Nephron progenitor cell (in vitro differentiated cells): ENCODE measurements around the gene SNAPC2.

Source experiments
- DNase-seq: peaks from one replicate; pipeline ENCODE4 v3.0.0; 2021
- H3K27ac Mint-ChIP-seq: 2 replicates; pipeline ENCODE4 v1.8.0; 2021; ENCODE audit warnings: mild to moderate bottlenecking, moderate library complexity, mixed read lengths
- H3K27me3 Mint-ChIP-seq: 2 replicates; pipeline ENCODE4 v1.8.0; 2021; ENCODE audit warnings: mild to moderate bottlenecking, low read depth, mixed read lengths; ENCODE audit not compliant: poor library complexity
- H3K36me3 Mint-ChIP-seq: 2 replicates; pipeline ENCODE4 v1.8.0; 2021; ENCODE audit warnings: low read depth, mixed read lengths
- H3K4me1 Mint-ChIP-seq: 2 replicates; pipeline ENCODE4 v1.8.0; 2021; ENCODE audit warnings: mixed read lengths
- H3K4me3 Mint-ChIP-seq: 2 replicates; pipeline ENCODE4 v1.8.0; 2021; ENCODE audit warnings: mild to moderate bottlenecking, moderate library complexity, mixed read lengths
- H3K9me3 Mint-ChIP-seq: 2 replicates; pipeline ENCODE4 v1.8.0; 2021; ENCODE audit warnings: mild to moderate bottlenecking, moderate library complexity, mixed read lengths
- CTCF ChIP-seq: fragments of 200-600 bp; sonication (generic); IDR thresholded peaks from 2 replicates; pipeline ENCODE4 v1.5.0; 2021; ENCODE audit warnings: antibody characterized with exemption

SNAPC2 gene

GRCh38 chr19:7933411-7933810 is 13.3 kb downstream of the SNAPC2 start:
- H3K9me3 Mint-ChIP-seq = no peaks in the 10 kb centered on the region
- peak; percentile 34 for TF ChIP-seq CTCF
- no peak overlapping the region for H3K27ac Mint-ChIP-seq
- H3K4me3 Mint-ChIP-seq = no peak overlapping the region
- no peaks in the 10 kb centered on the region for H3K27me3 Mint-ChIP-seq
- DNase-seq = no peak
- peaks cover 11% of the 10 kb centered on the region for H3K4me1 Mint-ChIP-seq
- H3K36me3 Mint-ChIP-seq = peaks cover 15% of the 10 kb centered on the region

GRCh38 chr19:7933828-7934725 is 13.9 kb downstream of the SNAPC2 start:
- peaks cover 20% of the 10 kb centered on the region for H3K36me3 Mint-ChIP-seq
- H3K4me3 Mint-ChIP-seq = no peak overlapping the region
- no peak for TF ChIP-seq CTCF
- no peak overlapping the region for H3K27ac Mint-ChIP-seq
- DNase-seq = no peak
- H3K9me3 Mint-ChIP-seq = no peaks in the 10 kb centered on the region
- H3K4me1 Mint-ChIP-seq = peaks cover 4% of the 10 kb centered on the region
- H3K27me3 Mint-ChIP-seq = no peaks in the 10 kb centered on the region

- DNase-seq = no peak
- H3K36me3 Mint-ChIP-seq = peaks cover 21% of the 10 kb centered on the region
- no peaks in the 10 kb centered on the region for H3K27me3 Mint-ChIP-seq
- no peaks in the 10 kb centered on the region for H3K9me3 Mint-ChIP-seq
- H3K4me1 Mint-ChIP-seq = no peaks in the 10 kb centered on the region
- TF ChIP-seq CTCF = no peak
- H3K4me3 Mint-ChIP-seq = no peak overlapping the region
- no peak overlapping the region for H3K27ac Mint-ChIP-seq
Measured at GRCh38 chr19:7934766-7935165, 14.6 kb downstream of the SNAPC2 start.

- Mint-ChIP-seq H3K36me3 (peaks cover 29% of the 10 kb centered on the region), H3K9me3 (no peaks in the 10 kb centered on the region), H3K4me3 (peak overlapping the region; percentile 46), H3K27ac (peak overlapping the region; percentile 92), H3K27me3 (no peaks in the 10 kb centered on the region), H3K4me1 (peaks cover 20% of the 10 kb centered on the region)
- no peak for TF ChIP-seq CTCF
- no peak for DNase-seq
Measured at GRCh38 chr19:7940841-7941240, 20.7 kb downstream of the SNAPC2 start.

- no peak for DNase-seq
- Mint-ChIP-seq H3K4me3 (peak overlapping the region; percentile 94), H3K9me3 (no peaks in the 10 kb centered on the region), H3K4me1 (peaks cover 20% of the 10 kb centered on the region), H3K27ac (no peak overlapping the region), H3K27me3 (no peaks in the 10 kb centered on the region), H3K36me3 (peaks cover 26% of the 10 kb centered on the region)
- no peak for TF ChIP-seq CTCF
Measured at GRCh38 chr19:7941895-7942596, 21.9 kb downstream of the SNAPC2 start.
